ENCODE data around the gene ACTL8.

The ACTL8 gene

DNA sequence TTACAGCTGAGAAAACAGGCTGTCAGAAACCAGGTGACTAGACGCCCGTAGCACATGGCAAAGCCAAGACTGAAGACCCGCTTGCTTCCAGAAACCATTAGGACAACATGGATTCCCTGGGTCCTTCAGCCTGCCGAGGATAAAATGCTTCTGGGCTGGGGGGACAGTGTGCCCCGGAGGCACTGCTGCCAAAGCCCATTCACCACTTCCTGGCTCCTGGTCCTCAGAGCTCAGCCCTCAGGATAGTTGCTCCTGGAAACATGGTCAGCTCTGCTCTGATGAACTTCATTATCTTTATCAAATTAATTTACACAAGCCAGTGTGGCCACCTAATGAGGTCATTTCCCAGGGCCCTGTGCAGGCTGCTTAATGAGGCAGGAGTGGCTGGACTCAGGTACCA is 41.1 kb upstream of the ACTL8 start:
- no peak overlapping the region for H3K4me3 ChIP-seq (ENCODE audit: low read depth, low read length)
- TF ChIP-seq, protein P1, sequence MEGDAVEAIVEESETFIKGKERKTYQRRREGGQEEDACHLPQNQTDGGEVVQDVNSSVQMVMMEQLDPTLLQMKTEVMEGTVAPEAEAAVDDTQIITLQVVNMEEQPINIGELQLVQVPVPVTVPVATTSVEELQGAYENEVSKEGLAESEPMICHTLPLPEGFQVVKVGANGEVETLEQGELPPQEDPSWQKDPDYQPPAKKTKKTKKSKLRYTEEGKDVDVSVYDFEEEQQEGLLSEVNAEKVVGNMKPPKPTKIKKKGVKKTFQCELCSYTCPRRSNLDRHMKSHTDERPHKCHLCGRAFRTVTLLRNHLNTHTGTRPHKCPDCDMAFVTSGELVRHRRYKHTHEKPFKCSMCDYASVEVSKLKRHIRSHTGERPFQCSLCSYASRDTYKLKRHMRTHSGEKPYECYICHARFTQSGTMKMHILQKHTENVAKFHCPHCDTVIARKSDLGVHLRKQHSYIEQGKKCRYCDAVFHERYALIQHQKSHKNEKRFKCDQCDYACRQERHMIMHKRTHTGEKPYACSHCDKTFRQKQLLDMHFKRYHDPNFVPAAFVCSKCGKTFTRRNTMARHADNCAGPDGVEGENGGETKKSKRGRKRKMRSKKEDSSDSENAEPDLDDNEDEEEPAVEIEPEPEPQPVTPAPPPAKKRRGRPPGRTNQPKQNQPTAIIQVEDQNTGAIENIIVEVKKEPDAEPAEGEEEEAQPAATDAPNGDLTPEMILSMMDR (IDR thresholded peaks at IDR 0.05; ENCODE audit: low read depth, low read length): no peak
- DNase-seq (ENCODE audit: low read depth, low spot score): no peak
- in situ Hi-C loops (cut with HindIII; ENCODE audit: low sequenced_read_pairs): no loop called here

DNA sequence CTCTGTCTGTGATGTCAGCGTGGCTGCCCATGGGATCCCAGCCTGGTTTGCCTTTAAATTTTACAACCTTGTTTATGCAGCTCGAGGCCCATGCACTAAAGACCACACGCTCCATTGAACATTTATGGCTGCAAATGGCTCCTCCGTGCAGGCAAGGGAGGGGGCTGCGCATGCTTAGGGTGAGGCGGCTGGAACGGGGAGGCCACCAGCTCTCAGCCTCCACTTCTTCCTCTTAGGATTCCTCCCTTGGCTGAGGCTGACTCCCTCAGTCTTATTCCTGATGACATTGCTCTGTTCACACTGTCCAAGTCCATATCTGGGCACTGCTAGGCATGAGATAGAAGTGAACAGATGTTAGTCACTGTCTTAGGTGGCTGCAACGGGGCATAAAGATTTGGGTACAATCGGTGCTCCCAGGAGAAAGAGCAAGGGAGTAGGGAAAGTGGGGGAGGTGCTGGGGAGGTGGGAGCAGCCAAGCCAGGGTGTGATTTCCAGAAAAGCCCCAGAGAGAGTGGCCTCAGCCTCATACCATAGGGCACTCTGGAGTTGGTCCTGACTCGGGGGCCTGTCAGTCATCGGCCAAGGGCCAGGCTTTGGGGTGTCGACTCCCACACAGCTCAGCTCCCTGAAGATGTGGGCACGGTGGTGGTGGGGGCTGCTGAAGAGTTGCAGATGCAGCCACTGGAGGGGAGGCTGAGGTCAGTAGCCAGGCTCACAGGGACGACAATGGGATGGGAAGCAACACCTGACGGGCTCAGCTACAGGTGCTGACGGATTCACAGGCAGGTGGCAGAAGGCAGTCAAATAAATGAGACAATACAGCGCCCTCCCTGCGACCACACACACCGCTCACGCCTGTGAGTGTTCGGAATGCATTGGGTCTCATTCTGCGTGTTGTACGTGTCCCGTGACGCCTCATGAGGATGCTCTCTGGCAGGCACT is 37.3 kb upstream of the ACTL8 start:
- H3K4me3 ChIP-seq (ENCODE audit: low read depth, low read length): no peak overlapping the region
- in situ Hi-C loops (cut with HindIII; ENCODE audit: low sequenced_read_pairs): no loop called here
- DNase-seq (ENCODE audit: low read depth, low spot score): no peak
- TF ChIP-seq, protein P1 (IDR thresholded peaks at IDR 0.05; ENCODE audit: low read depth, low read length): no peak

DNA sequence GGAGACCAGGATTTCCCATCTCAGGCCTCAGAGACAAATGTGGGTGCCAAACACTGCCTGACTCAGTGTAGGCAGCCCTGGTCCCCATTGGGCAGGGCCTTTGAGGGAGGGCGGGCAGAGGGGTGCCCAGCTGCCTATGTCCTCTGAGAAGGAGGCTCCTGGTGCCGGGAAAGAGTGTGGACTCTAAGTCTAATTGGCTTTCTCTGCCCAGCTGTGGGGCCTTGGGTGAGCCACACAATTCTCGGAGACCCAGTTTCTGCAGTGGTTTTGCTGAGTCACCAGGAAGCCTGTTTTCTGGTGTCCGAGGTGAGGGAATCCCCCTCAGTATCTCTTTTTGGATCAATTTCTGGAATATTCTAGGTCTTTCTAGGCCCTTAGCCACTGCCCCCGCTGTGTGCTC is 35.3 kb upstream of the ACTL8 start:
- H3K4me3 ChIP-seq (ENCODE audit: low read depth, low read length): no peak overlapping the region
- in situ Hi-C loops (cut with HindIII; ENCODE audit: low sequenced_read_pairs): no loop called here
- TF ChIP-seq, protein P1 (IDR thresholded peaks at IDR 0.05; ENCODE audit: low read depth, low read length): no peak
- peak; percentile 25 for DNase-seq (ENCODE audit: low read depth, low spot score)

DNA sequence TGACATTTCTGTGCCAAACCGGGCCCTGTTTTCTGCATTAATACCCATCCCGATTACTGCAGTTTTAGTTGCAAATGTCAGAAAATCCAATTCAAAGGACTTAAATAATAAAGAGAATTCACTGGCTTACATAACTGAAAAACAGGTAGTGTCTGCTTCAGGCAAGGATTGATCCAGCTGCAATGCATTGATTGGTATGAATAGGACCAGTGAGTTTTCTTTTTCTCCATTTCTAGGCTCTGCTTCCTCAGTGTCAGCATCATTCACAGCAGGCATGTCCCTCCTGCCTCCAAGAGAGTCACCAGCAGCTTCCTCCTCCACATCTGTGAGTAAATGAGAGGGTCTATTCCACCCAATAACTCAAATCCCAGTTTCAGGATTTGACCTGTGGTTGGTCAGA is 33.7 kb upstream of the ACTL8 start:
- no peak overlapping the region for H3K4me3 ChIP-seq (ENCODE audit: low read depth, low read length)
- DNase-seq (ENCODE audit: low read depth, low spot score): no peak
- in situ Hi-C loops (cut with HindIII; ENCODE audit: low sequenced_read_pairs): no loop called here
- TF ChIP-seq, protein P1 (IDR thresholded peaks at IDR 0.05; ENCODE audit: low read depth, low read length): no peak

- no peak overlapping the region for H3K4me3 ChIP-seq (ENCODE audit: low read depth, low read length)
- DNase-seq (ENCODE audit: low read depth, low spot score): no peak
- in situ Hi-C loops (cut with HindIII; ENCODE audit: low sequenced_read_pairs): no loop called here
- TF ChIP-seq, protein P1 (IDR thresholded peaks at IDR 0.05; ENCODE audit: low read depth, low read length): no peak
Measured at GRCh38 chr1:17723684-17724083, 31.4 kb upstream of the ACTL8 start.

- in situ Hi-C loops (cut with HindIII; ENCODE audit: low sequenced_read_pairs): no loop called here
- H3K4me3 ChIP-seq (ENCODE audit: low read depth, low read length): no peak overlapping the region
- no peak for DNase-seq (ENCODE audit: low read depth, low spot score)
- TF ChIP-seq, protein P1 (IDR thresholded peaks at IDR 0.05; ENCODE audit: low read depth, low read length): no peak
Measured at GRCh38 chr1:17724150-17724549, 31.0 kb upstream of the ACTL8 start.
